GM21381 (cell line): ENCODE measurements around the gene AGPAT3.

Experiments used
- ATAC-seq: cut with Tn5 transposase; IDR thresholded peaks from one replicate; pipeline ENCODE4 v1.9.1; 2021; ENCODE audit warnings: mild to moderate bottlenecking, moderate library complexity; ENCODE audit not compliant: unreplicated experiment

Gene AGPAT3

GRCh38 chr21:43905726-43906455 is 40.9 kb downstream of the AGPAT3 start:
- no peak for ATAC-seq

DNA sequence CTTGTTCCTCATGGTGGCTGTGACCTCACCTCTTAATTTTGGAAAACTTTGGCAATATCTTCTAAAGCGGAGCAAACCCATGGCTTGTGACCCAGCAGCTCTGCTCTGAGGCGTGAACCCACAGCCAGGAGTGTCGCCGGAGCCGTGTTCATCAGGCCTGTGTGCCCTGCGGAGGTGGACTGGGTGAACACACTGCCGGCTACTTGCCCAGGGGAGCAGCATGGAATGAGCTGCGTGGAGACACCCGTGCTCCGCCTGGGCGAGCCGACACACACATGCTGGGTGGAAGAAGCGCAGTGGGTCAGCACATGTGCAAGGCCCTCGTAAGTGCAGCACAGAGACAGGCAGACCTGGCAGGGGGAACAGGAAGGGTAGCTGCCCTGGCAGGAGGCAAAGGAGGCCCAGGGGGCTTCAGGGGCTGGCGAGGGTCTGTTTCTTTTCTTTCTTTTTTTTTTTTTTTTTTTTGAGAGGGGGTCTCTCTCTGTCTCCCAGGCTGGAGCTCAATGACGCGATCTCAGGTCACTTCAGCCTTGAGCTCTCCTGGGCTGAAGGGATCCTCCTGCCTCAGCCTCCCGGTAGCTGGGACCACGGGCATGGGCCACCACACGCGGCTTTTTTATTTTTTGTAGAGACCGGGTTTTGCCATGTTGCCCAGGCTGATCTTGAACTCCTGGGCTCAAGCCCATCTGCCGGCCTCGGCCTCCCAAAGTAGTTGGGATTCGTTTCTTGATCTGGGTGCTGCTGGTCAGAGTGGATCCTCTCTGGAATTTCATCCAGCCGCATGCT is 41.8 kb downstream of the AGPAT3 start:
- no peak for ATAC-seq

GRCh38 chr21:43907751-43908150 is 42.7 kb downstream of the AGPAT3 start:
- no peak for ATAC-seq

DNA sequence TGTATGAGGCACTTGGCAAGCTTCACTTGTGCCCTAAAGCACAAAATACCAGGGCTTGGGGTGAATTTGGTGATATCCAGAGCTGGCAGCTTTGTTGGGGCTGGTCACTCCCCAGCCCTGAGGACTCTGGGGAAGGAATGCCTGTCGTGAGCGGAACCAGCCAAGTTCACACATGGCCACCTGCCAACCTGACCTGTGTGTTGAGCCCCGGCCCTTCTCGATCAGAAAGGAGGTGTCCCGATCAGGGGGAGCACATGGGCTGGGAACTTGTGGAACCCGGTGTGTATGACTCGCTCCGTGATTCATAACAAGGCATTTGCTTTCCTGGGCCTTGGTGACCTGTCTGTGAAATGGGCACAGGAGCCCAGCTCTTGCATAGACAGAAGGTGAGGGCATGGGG is 43.1 kb downstream of the AGPAT3 start:
- no peak for ATAC-seq

GRCh38 chr21:43909741-43910400 is 44.8 kb downstream of the AGPAT3 start:
- ATAC-seq, result no peak

DNA sequence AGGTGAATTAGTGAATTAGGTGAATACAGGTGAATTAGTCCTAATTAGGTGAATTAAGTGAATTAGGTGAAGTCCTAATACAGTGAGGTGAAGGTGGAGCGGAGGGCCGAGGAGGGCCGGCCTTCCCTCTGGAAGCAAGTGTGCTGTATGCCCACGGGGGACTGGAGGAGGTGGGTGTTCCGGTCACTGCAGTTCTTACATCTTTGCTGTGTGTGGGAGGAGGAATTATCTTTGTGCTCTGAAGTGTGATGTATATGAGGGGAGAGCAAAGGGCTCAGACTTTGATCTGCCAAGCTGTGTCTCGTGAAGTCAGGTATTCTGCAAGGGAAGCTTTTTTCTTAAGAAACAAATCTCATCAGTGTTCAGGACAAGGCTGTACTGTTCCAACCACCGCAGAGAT is 45.4 kb downstream of the AGPAT3 start:
- no peak for ATAC-seq

DNA sequence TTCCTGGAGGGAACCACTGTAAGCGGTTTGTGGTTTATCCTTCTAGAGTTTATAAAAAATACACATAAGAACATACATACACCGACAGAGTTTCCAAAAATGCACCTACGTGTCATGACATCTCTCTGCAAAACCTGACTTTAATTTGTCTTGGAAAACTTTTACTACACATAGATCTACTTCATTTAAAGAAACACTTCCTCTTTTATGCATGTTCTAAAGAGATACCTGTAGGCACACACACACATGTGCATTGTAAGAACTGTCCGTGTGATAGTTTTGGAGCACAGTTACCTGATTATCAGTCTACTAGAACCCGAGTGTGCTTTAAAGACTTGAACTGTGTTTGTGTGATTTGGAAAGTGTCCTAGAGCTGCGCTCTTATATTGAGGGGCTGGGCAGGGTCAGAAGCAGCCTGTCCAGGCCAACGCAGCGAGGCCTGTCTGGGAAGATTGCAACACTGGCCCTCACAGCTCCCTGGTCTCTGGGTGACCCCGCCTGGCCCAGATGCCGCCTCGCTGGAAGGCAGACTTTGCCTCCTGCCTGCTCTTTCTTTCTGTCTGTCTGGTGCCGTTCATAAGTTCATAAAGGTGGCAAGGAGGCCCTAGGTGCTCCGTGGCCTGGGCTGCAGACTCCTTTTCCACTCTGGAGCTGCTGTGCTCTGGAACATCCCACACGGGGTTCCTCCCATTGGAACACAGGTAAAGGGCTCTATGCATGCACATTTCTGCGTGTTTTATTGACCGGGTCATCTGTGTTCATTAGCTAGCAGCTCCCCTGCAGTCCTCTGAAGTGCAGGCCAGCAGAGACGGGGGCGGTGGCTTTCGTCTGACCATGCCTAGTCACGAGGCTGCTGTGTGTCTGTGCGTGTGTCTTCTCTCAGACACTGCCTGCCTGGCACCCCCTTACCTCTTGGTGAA is 46.3 kb downstream of the AGPAT3 start:
- ATAC-seq, result no peak

GRCh38 chr21:43911935-43912487 is 47.0 kb downstream of the AGPAT3 start:
- no peak for ATAC-seq

- ATAC-seq, result no peak
These were observed 47.5 kb downstream of the AGPAT3 start for GRCh38 chr21:43912500-43912899.

GRCh38 chr21:43912910-43913309 is 47.9 kb downstream of the AGPAT3 start:
- no peak for ATAC-seq

DNA sequence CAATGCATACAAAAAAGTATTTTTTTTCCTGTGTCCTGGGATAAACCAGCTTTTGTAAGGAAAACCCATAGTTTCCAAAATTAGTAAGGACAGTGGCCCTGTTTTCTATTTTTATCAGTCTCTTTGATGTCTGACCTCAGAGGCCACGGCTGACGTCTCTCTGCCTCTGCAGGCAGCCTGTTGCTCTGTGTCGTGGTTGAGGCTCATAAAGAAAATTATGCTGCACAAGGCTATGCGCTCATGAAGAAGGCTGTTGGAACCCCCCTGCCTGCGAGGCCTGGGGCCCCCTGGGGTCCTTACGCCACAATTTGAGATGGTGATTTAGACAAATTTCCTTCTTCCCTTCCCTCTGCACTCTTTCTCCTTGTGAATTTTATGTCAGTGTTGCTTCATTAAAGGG is 48.9 kb downstream of the AGPAT3 start:
- no peak for ATAC-seq

GRCh38 chr21:43916076-43916475 is 51.1 kb downstream of the AGPAT3 start:
- ATAC-seq, result no peak

DNA sequence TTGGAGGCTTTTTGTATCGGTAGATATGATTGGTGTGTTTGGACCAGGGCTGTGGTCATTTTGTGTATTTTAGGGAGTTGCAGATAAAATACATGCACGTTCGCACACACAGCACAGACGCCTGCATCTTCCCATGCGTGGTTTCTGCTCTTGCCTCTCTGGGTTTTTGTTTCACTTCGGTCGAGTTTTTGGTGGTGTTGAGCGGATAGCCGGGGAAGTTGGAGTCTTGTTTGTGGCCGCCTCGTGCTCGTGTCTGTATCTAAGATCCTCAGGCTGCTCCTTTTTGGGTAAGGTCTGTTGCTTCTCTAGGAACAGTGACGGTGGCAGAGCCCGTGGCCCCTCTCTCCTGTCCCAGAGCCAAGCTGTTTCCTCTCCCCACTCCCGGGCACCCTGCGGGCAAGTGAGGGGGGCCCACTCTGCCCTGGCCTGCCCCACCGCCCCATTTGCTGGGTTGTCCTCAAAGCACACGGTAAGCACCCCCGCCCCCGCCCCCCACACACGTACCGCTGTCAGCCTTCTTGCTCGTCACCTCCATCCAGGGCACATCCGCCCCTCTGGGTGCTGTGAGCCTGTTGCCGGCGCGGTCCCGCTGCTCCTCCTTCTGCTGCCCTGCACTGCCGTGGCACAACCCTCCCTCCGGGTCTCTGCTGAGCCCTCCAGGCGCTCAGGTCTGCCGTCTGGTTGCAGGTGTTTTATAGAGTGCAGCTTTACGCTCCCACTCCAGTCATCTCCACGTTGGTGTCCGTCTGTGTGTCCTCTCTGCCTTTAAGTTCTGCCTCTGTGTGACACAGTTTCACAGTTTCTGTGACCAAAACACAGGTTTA is 51.9 kb downstream of the AGPAT3 start:
- ATAC-seq, result no peak

DNA sequence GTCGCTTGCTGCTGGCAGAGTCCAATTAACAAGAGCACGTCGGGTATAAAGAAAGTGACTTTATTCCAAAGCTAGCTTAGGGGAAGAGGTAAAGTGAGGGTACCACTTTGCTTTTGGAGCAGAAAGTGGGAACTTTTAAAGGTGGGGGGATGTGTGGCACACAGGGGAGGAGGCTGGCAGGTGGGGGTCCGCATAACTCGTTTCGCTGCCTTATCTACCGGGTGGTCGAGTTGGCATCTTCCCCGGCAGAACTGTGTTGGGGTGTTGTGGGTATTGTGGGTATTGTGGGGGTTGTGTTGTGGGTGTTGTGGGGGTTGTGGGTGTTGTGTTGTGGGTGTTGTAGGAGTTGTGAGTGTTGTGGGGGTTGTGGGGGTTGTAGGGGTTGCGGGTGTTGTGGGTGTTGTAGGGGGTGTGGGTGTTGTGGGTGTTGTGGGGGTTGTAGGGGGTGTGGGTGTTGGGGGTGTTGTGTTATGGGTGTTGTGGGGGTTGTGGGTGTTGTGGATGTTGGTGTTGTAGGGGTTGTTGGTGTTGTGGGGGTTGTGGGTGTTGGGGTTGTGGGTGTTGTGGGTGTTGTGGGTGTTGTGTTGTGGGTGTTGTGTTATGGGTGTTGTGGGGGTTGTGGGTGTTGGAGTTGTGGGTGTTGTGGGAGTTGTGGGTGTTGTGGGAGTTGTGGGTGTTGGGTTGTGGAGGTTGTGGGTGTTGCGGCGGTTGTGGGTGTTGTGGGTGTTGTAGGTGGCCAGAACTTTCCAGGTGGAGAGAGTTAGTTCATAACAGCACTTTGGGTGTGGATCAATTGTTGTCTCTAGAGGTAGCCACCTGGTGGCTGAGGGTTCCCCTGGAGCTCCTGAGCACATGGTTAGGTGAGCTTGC is 52.7 kb downstream of the AGPAT3 start:
- no peak for ATAC-seq

- no peak for ATAC-seq
These were observed 53.4 kb downstream of the AGPAT3 start for GRCh38 chr21:43918385-43918947.

GRCh38 chr21:43919283-43919682 is 54.3 kb downstream of the AGPAT3 start:
- ATAC-seq, result no peak

DNA sequence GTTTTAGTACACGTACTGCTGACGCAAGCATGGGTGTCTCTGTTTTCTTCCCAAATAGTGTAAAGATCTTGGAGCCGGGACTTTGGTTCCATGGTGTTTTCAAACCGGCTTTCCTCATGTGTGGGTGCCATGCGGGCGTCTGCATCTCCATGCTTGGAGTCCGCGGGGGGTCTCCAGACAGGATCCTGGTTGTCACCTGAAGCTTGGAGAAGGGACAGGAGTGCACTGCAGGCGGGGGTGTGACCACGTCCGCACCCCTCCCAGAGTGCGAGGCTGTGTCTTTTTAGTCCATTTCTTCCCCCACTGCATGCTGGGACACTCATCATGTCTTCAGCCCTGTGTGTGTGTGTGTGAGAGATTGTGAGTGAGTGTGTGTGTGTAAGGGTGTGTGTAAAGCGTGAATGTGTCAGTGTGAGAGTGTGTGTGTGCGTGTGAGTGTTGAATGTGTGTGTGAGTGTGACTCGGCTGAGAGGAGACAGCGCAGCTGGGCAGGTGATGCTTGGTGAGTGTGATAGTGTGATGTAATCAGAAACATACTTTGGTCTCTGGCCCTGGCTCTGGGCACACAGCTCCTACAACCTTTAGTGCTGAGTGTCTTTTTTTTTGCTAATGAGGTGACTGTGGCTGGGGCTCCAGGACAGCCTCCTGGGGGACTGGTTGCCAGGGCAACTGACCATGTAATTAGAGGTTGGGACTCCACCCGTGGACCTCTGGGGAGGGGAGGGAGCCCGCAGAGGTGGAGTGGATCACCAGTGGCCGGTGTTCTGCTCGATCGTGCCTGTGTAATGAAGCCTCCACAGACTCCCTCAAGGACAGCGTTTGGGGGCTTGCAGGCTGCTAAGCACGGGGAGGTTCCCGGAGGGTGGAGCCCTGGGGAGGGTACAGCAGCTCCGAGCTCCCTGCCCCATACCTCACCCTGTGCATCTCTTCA is 55.1 kb downstream of the AGPAT3 start:
- ATAC-seq, result no peak
